Astrocyte of the hippocampus (primary cell): ENCODE data around the gene VPS11.

Experiments
- DNase-seq: peaks from one replicate; pipeline ENCODE4 v3.0.0; 2011; ENCODE audit warnings: low read depth, low spot score

VPS11 gene

GRCh38 chr11:119121008-119121810 is 53.6 kb downstream of the VPS11 start, which contains the start of gene HINFP:
HINFP (plus strand) TSS chr11:119121580; CDS start chr11:119126945, 5,365 bp downstream.
- peak; percentile 100 for DNase-seq

GRCh38 chr11:119121811-119122124 is 54.1 kb downstream of the VPS11 start:
- DNase-seq = no peak

- DNase-seq = no peak
Observed at GRCh38 chr11:119125821-119126220, 58.2 kb downstream of the VPS11 start.

- no peak for DNase-seq
Observed at GRCh38 chr11:119126675-119127268, 59.2 kb downstream of the VPS11 start.

- no peak for DNase-seq
Observed at GRCh38 chr11:119130662-119131061, 63.0 kb downstream of the VPS11 start.
